Skeletal muscle cell (primary cell): Measurements from ENCODE around the gene PRKD2.
"Not testable (repeated sequence)": the region's sequence is repeated elsewhere in the genome, so short reads cannot be mapped to it uniquely, and the experiment has no call there.

Experiments used
- DNase-seq: peaks from one replicate; pipeline ENCODE4 v3.0.0-alpha.2; 2010; ENCODE audit warnings: low read depth
- H3K4me3 ChIP-seq: 2 replicates; pipeline ENCODE4 v1.5.1; 2011; ENCODE audit warnings: low read depth, mild to moderate bottlenecking, control low read depth, low read length, moderate library complexity

The PRKD2 gene

GRCh38 chr19:46715620-46715974 is 1.3 kb downstream of the PRKD2 start:
- peak overlapping the region; percentile 76 for H3K4me3 ChIP-seq
- no peak for DNase-seq

GRCh38 chr19:46714444-46715106 is 2.3 kb downstream of the PRKD2 start:
- H3K4me3 ChIP-seq = peak overlapping the region; percentile 76
- DNase-seq = no peak

- H3K4me3 ChIP-seq = peak overlapping the region; percentile 76
- DNase-seq = no peak
These were observed 3.0 kb downstream of the PRKD2 start for GRCh38 chr19:46713781-46714443.

GRCh38 chr19:46712768-46713338 is 4.1 kb downstream of the PRKD2 start:
- DNase-seq, H3K4me3 ChIP-seq: not testable (repeated sequence)

- DNase-seq = no peak
- no peak overlapping the region for H3K4me3 ChIP-seq
These were observed 6.2 kb downstream of the PRKD2 start for GRCh38 chr19:46710687-46711086.

- no peak for DNase-seq
- no peak overlapping the region for H3K4me3 ChIP-seq
These were observed 12.4 kb downstream of the PRKD2 start for GRCh38 chr19:46704379-46705076.

GRCh38 chr19:46700704-46701103 is 16.2 kb downstream of the PRKD2 start:
- no peak for DNase-seq
- H3K4me3 ChIP-seq = no peak overlapping the region

- H3K4me3 ChIP-seq = no peak overlapping the region
- no peak for DNase-seq
These were observed 18.3 kb downstream of the PRKD2 start for GRCh38 chr19:46698395-46699321.

- peak; percentile 29 for DNase-seq
- H3K4me3 ChIP-seq = no peak overlapping the region
These were observed 19.5 kb downstream of the PRKD2 start for GRCh38 chr19:46697204-46697960.

GRCh38 chr19:46696866-46697203 is 20.1 kb downstream of the PRKD2 start:
- no peak overlapping the region for H3K4me3 ChIP-seq
- no peak for DNase-seq

- no peak overlapping the region for H3K4me3 ChIP-seq
- DNase-seq = no peak
These were observed 20.9 kb downstream of the PRKD2 start for GRCh38 chr19:46696052-46696451.

GRCh38 chr19:46693760-46694159 is 23.2 kb downstream of the PRKD2 start:
- H3K4me3 ChIP-seq = no peak overlapping the region
- DNase-seq = no peak

- H3K4me3 ChIP-seq = no peak overlapping the region
These were observed 23.8 kb downstream of the PRKD2 start for GRCh38 chr19:46692918-46693722.

GRCh38 chr19:46691948-46692347 is 25.0 kb downstream of the PRKD2 start:
- H3K4me3 ChIP-seq = no peak overlapping the region
- DNase-seq = no peak

More at GRCh38 chr19:46692918-46693722, 23.8 kb downstream of the PRKD2 start:
- no peak for DNase-seq

GRCh38 chr19:46691104-46691503 is 25.8 kb downstream of the PRKD2 start:
- DNase-seq = no peak
- no peak overlapping the region for H3K4me3 ChIP-seq

- no peak overlapping the region for H3K4me3 ChIP-seq
- no peak for DNase-seq
These were observed 27.6 kb downstream of the PRKD2 start for GRCh38 chr19:46689358-46689757.

- no peak for DNase-seq
- no peak overlapping the region for H3K4me3 ChIP-seq
These were observed 29.3 kb downstream of the PRKD2 start for GRCh38 chr19:46687438-46688145.
